Epidermal melanocyte (primary cell): ENCODE data around the gene TRIM51.
"Not testable (repeated sequence)": the region's sequence is repeated elsewhere in the genome, so short reads cannot be mapped to it uniquely, and the experiment has no call there.

Source experiments
- DNase-seq: peaks from one replicate; pipeline ENCODE4 v3.0.0; 2011; ENCODE audit warnings: low spot score; ENCODE audit not compliant: insufficient read length

TRIM51 gene

GRCh38 chr11:55882997-55883396 is at the start of gene TRIM51:
Gene TRIM51 (plus strand): TSS chr11:55883297. CDS start chr11:55885429, 2,132 bp downstream.
- DNase-seq, result not testable (repeated sequence)

DNA sequence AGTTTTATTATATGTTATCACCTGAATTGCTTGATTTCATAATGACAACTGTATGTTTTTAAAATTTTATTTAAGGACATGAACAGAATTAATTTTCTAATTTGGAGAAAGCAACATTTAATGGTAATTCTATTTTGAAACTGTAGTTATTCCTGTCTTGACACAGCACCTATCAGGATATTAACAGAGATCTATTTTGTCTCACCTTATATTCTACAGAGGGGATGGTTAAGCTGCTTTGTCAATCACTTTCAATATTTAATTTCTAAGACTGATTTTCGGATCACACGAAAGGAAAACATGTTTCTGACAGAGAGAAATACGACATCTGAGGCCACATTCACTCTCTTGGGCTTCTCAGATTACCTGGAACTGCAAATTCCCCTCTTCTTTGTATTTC is 44.6 kb upstream of the TRIM51 start, which contains the start of gene OR5D16:
Gene OR5D16 (plus strand): TSS at position 301 of the 400 bp plus-strand sequence. CDS start 0 bp downstream, at position 301.
- DNase-seq, result no peak

DNA sequence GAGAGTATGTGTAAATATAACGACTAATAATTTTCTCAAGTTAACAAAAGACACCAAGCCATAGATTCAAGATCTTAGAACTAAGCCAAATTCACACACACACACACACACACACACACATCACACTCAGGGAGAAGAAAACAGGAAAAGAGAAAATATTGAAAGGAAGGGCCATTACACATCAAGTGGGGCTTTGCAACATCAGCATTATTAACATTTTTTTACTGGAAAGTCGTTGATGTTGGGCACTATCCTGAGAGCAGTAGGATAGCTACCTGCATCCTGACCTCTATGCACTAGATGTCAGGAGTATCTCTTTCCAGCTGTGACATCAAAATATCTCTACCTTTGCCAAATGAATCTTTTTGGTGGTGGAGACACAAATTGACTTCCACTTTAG is 35.6 kb upstream of the TRIM51 start:
- no peak for DNase-seq

DNA sequence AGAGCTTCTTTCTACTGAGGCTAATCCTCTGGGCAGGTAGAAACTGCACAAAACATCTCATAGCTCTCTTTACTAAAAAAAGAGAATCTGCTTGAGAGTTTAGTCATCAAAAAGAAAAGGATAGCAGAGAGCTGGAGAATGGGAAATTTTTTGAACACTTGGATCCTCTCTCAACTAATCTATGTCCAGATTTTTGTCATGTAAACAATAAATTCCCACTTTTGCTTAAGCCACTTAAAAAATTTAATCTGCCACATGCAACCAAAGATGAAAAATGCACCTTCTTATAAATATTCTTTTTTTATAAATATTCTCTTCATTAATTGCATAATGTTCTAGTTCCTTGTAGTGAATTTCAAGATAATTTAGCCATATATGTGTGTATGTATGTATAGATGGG is 34.1 kb upstream of the TRIM51 start:
- DNase-seq, result no peak

GRCh38 chr11:55852141-55852540 is 31.0 kb upstream of the TRIM51 start:
- DNase-seq, result no peak

DNA sequence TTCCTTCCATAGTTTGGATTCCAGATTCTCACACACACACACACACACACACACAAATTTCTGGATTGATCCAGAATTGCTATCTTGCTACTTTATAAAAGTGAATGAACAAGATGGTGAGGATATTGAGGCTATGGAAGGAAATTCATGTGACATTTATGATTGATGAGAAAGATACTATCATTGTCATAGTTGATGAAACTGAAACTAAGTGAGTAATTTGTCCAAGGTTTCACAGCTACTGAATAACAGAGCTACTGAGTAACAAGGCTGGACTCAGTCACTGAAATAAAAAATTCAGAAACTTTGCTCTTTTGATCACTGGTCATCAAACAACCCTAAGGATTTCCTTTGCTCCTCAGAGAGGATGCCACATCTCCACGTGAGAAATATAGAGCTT is 28.4 kb upstream of the TRIM51 start:
- DNase-seq, result no peak

- not testable (repeated sequence) for DNase-seq
Measured at GRCh38 chr11:55867354-55867753, 15.7 kb upstream of the TRIM51 start.

- not testable (repeated sequence) for DNase-seq
Measured at GRCh38 chr11:55872731-55873130, 10.4 kb upstream of the TRIM51 start.

DNA sequence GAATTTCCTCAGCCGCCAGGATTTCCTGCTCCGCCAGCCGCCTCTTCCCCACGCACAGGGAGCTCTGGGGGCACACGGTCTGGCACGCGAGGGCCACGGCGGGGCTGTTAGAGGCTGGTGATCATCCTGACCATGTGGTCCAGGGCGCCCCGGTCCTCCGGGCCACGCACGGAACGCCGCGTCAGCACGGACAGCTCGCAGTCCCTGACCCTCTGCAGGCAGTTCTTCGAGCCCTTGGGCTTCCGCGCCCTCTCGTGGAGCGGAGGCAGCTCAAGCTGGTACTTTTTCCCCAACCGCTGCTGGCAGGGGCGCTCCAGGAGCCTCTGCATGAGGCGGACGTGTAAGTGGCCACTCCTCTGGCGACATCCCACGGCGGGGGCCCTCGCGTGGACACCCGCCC is 10.0 kb upstream of the TRIM51 start:
- not testable (repeated sequence) for DNase-seq

GRCh38 chr11:55884995-55885394 is 1.9 kb downstream of the TRIM51 start:
- DNase-seq, result not testable (repeated sequence)

- DNase-seq, result not testable (repeated sequence)
Measured at GRCh38 chr11:55885481-55885880, 2.4 kb downstream of the TRIM51 start.

DNA sequence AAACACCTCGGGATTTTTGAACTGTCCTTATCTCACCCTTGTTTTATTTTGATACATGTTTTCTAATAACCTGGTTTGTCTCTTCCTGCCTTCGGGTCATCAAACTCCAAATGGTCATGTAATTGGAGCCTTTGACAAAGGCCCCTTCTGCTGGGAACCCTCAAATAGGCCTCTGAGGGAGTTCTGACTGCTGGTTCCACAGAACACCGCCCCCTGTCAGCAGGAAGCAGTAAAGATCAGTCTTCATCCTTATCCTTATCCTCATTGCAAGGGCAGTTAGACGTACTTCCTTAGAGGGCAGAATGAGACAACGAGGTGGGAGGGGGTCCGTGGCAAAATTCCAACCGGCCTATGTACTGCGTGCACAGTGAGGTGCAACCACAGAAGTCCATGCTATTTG is 12.1 kb downstream of the TRIM51 start:
- DNase-seq, result no peak

- no peak for DNase-seq
Measured at GRCh38 chr11:55902308-55902707, 19.2 kb downstream of the TRIM51 start.

- no peak for DNase-seq
Measured at GRCh38 chr11:55914482-55914881, 31.4 kb downstream of the TRIM51 start, which contains the start of gene OR5W2. Gene OR5W2 (minus strand): TSS chr11:55914582. CDS start chr11:55914582, 0 bp downstream.

DNA sequence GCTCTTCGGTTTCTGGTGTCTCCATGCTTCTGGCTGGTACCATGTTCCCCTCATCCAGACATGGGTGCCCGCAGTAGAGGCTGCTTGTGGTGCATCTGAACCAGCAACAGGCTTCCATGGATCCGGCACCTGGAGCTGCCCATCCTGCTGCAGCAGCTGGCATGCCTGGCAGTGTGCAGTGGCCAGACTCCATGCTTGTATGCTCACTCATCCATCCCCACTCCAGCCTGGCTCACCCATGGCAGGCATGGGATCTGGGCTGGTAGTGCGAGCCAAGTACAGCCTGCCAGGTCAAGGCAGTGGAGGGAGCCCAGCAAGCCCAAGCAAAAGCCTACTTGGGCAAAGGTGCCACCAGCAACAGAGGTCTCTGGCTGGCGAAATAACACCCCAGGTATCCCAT is 37.4 kb downstream of the TRIM51 start:
- no peak for DNase-seq

GRCh38 chr11:55936300-55936699 is 53.2 kb downstream of the TRIM51 start, which contains the start of gene OR5I1:
Gene OR5I1 (minus strand): TSS chr11:55936400. CDS start chr11:55936400, 0 bp downstream.
- DNase-seq, result no peak
